Left kidney (tissue), 2 donors: Measurements from ENCODE around the gene NPHP4. TPM values are rescaled to one million over a fixed set of nuclear protein-coding genes. Genes with fewer than 3 reads are reported as not detected.

Experiments used
- DNase-seq: peaks from one replicate; pipeline ENCODE4 v3.0.0-alpha.2; 2013
- polyA plus RNA-seq: library from polyadenylated mRNA; unstranded; fragments of 120-200 nt; gene quantifications from one replicate; pipeline ENCODE4 v1.2.1, GENCODE V29; 2013; ENCODE audit not compliant: insufficient read length

Gene NPHP4
- polyA plus RNA-seq, 1 donor = 12.9 TPM

GRCh38 chr1:5877683-5878530 is 114.3 kb downstream of the NPHP4 start:
- DNase-seq = no peak

- no peak for DNase-seq
Measured at GRCh38 chr1:5877001-5877400, 115.2 kb downstream of the NPHP4 start.

GRCh38 chr1:5876094-5876650 is 116.1 kb downstream of the NPHP4 start:
- DNase-seq = no peak

- DNase-seq = no peak
Measured at GRCh38 chr1:5875345-5875910, 116.8 kb downstream of the NPHP4 start.

DNA sequence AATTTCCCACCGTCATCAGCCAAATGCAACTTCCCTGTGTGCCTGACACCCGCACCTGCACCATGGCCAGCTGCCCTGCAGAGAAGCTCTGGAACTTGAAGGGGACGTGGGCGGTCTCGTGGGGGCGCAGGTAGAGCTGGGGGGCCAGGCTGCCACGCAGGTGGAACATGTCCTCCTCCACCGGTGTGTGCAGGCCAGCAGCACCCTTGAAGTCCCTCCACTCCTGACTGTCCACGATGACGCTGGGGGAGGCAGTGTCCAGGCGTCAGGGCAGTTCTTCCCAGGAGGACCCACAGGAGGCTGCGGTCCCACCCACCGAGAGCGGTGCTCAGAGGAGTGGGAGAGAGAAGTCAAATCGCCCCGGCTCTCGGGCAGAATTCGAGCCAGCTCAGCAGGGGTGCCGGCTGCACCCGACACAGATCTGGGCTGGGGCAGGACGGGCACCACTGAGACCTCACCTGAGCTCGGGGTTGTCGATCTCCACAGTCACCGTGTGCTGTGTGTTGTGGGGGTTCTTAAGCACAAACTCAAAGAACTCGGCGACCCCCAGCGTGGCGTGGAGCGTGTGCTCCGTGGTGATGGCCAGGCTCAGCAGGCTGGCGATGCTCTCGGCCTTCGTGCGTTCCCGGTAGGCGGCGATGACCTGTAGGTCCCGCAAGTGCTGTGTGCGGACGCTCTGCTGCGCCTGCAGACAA is 117.7 kb downstream of the NPHP4 start:
- DNase-seq = no peak

- no peak for DNase-seq
Measured at GRCh38 chr1:5873556-5873955, 118.7 kb downstream of the NPHP4 start.

DNA sequence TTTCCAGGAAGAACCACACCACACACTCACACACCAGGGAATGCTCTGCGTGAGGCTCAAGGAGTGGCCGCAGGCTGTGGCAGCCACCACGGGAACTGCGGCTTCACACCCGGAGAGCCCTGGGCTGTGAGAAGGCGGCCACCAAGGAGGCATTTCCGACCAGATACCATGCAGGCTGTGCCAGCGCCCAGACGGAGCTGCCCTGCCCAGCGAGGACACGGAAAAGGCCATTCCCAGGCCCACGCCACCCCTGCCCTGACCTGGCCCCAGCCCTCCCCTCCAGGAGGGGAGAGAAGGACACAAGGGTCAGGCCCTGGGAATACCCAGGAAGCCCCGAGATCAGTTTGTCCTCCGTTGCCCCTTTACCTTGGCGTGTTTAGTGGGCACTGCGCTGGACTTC is 119.3 kb downstream of the NPHP4 start:
- no peak for DNase-seq

DNA sequence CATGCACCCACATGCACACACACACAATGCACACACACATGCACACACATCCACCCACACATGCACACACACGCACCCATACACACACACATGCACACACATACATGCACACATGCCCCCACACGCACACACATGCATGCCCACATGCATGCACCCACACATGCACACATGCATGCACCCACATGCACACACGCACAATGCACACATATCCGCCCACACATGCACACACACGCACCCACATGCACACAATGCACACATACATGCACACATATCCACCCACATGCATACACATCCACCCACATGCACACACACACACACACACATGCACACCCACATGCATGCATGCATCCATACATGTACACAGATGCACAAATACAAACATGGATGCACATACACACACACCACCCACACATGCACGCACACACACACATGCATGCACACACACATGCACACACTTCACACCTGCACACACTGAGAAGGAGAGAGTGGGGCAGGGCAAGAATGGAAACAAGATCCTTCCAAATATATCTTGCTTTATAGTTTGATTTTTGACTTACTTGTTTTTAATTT is 123.2 kb downstream of the NPHP4 start:
- DNase-seq = no peak

DNA sequence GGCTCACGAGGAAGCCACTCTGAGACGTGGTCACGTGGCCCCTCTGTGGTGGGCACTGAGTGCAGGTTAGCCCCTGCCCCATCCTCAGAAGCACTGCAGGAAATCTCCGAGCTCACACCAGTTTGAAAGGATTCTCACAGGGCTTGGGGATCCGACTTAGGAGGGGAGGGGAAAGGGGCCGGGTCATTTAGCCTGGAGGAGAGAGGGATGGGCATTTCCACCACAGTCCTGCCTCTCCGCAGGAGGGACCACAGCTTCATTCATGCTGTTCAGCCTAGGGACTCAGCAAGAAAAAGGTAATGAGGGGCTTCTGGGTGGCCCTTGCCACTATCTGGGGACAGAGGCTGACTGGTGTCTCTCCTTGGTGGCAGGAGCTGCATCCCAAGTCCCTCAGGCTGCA is 126.5 kb downstream of the NPHP4 start:
- no peak for DNase-seq

- no peak for DNase-seq
Measured at GRCh38 chr1:5865056-5865455, 127.2 kb downstream of the NPHP4 start.

DNA sequence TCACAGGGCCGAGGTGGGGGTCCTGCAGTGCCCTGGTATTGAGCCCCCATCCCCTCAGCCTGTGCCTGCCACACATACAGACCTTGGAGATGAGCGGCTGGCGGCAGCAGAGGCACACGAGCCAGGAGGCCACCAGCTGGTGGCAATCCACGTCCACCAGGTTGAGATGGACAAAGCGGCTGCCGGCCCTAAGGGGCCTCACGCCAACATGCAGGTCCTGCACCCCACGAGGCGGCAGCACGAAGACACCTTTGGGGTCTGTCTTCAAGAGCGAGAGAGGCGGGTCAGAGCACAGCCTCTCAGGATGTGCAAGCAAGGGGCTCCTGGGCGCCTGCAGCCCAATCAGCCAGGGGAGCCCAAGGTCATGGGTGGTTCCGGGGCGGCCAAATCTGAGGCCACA is 128.0 kb downstream of the NPHP4 start:
- no peak for DNase-seq

- no peak for DNase-seq
Measured at GRCh38 chr1:5863238-5863637, 129.0 kb downstream of the NPHP4 start.

- DNase-seq = no peak
Measured at GRCh38 chr1:5861871-5862825, 130.1 kb downstream of the NPHP4 start.

DNA sequence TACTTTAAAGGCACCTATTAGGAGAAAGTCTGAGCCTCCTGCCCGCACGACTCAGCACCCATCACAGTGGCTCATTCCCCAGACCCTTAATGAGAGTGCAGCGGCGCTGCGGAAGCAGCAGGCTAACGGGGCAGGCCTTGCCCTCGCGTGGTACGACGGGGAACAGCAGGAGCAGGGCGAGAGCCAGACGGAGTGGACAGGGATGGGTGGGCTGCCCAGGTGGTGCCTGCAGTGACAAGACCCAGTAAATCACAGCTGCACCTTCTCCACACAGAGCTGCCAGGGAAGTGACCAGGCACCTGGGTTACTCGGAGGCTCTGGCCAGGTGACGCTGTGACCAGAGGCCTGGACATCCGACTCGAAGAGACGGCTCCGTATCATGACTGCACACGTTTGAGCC is 131.9 kb downstream of the NPHP4 start:
- no peak for DNase-seq

DNA sequence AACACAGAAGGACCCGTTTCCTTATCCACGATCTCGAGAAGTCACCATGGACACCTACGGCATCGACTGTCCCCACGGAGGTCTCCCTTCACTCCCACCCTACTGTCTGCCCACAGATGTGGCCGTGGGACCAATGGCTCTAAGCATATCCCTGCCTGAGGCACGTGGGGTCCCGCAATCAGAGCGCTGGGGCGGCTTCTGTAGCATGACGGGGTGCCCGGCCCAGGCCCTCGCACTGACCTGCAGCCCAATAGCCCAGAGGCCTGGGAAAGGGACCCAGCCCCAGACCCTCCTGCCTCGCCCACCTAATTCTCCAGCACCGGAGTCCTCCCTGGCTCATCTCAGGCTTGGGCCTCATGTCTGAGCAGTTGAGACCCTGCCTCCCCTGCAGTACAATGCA is 132.5 kb downstream of the NPHP4 start:
- DNase-seq = no peak

GRCh38 chr1:5858844-5859407 is 133.3 kb downstream of the NPHP4 start:
- DNase-seq = no peak

- no peak for DNase-seq
Measured at GRCh38 chr1:5858246-5858645, 134.0 kb downstream of the NPHP4 start.

DNA sequence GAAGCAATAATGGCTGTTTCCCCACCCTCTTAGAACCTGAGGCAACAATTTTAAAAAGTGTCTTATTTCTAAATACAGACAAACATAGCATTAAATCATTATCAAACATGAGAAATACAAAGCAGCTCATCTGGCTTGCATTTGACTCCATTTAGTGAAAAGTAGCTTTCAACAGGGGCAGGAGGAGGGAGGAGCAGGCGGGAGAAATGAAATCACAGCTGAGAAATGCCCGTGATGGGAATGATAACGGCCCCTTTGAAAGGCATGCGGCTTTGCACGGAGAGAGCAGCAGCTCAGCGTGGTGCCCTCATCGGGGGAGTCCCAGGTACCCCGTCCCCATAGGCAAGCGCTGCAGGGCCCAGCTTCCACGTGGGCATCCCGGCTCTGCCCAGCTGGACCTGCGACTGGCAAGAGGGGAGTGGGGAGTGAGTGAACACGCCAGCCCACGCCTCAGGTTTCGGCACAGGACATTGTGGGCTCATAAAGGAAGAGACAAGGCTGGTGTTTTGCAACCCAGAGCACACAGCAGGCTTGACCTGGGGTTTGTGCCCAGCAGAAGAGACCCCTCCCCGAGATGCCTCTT is 134.6 kb downstream of the NPHP4 start:
- no peak for DNase-seq

DNA sequence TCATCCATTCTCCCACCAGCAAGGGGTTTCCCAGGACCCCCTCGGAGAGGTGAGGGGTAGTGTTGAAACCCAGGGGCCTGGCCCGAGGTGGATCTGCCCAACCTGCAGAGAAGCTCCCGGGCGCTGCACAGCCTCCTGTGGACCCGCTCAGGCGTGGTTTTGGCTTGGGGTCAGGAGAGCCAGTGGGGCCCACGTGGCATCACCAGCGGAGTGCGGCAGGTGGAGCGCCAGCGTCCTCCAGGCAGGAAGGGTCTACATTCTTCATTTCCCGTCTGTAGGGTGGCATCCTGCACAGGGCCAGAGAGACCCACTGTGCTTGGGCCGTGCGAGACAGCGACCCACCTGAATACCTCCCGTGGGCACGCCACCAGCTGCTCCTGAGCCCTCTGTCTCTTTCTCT is 135.2 kb downstream of the NPHP4 start:
- no peak for DNase-seq

GRCh38 chr1:5856246-5856815 is 135.9 kb downstream of the NPHP4 start:
- DNase-seq = no peak
